ENCODE measurements around the gene ITIH1. TPM values are rescaled to one million over a fixed set of nuclear protein-coding genes. Genes with fewer than 3 reads are reported as not detected.

The ITIH1 gene, protein sequence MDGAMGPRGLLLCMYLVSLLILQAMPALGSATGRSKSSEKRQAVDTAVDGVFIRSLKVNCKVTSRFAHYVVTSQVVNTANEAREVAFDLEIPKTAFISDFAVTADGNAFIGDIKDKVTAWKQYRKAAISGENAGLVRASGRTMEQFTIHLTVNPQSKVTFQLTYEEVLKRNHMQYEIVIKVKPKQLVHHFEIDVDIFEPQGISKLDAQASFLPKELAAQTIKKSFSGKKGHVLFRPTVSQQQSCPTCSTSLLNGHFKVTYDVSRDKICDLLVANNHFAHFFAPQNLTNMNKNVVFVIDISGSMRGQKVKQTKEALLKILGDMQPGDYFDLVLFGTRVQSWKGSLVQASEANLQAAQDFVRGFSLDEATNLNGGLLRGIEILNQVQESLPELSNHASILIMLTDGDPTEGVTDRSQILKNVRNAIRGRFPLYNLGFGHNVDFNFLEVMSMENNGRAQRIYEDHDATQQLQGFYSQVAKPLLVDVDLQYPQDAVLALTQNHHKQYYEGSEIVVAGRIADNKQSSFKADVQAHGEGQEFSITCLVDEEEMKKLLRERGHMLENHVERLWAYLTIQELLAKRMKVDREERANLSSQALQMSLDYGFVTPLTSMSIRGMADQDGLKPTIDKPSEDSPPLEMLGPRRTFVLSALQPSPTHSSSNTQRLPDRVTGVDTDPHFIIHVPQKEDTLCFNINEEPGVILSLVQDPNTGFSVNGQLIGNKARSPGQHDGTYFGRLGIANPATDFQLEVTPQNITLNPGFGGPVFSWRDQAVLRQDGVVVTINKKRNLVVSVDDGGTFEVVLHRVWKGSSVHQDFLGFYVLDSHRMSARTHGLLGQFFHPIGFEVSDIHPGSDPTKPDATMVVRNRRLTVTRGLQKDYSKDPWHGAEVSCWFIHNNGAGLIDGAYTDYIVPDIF
- 0.14 and 0.18 TPM in 2 replicates for total RNA-seq

DNA sequence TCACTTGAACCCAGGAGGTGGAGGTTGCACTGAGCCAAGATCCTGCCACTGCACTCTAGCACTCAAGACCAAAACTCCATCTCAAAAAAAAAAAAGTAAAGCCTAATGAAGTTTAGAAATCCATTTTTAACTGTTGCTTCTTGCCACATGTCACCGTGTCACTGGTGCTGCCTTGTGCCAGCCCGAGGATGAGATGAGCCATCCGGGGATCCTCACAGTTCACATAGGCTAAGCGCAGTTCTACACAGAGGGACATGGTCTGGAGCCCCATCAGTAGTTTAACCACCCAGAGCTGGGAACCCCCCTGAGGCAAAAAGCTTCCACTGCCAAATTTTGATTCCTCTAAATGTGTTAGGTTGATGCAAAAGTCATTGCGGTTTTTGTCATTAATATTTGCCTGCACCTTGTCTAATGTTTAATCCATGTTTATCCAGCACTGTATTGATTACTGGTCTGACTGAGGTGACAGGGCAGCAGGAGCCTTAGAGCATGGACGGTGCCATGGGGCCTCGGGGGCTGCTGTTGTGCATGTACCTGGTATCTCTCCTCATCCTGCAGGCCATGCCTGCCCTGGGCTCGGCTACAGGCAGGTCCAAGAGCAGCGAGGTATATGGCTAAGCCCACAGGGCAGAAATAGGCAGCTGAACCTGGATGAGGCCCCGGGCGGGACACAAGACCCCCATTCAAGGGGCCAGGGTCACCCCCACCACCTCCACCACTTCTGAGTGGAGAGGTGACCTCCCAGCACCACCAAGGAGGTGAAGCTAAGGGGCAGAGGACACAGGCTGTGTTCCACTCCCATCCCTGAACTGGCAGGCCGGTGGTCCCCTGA lies at the start of gene ITIH1:
TSS of gene ITIH1 (plus strand) at position 473 of the 832 bp plus-strand sequence. CDS start at position 490, 17 bp downstream.

DNA sequence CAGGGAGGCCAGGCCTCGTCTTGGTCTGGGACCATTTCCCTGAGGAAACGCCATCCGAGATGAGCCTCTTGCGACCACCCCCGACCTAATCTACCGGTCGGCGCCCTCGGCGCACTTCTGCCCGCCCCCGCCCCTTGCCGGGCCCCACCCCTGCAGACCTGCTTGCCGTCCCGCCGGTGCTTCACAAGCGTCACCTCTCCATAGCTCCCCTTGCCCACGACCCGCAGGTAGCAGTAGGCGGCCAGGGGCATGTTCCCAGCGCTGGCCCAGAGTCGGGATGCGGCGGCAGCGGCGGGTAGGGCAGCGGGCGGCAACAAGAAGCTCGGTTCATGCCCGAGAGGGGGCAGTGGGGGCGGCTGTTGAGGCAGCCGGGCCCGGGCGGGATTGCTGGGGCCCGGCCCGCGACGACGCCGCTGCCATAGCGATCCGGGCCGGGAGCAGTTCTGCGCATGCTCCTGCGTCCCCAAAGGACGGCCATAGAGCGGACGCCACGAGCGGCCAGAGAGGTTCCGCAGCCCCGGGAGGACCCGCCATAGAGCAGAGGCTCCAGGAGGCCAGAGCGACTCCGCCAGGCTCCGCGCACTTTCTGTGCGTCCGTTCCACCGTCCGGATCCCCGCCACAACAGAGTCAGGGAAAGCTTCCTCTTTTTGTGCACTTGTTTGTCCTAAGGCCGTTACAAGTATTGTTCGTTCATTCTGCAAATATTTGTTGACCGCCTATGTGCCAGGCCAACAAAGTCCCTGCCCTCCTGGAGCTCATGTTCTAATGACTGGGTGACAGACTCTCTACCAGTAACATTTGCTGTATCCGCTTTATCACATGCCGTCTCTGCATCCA lies 6.7 kb upstream of the ITIH1 start, which contains the start of gene NEK4:
TSS of gene NEK4 (minus strand) at position 445 of the 838 bp plus-strand sequence. CDS start at position 251, 194 bp downstream.

DNA sequence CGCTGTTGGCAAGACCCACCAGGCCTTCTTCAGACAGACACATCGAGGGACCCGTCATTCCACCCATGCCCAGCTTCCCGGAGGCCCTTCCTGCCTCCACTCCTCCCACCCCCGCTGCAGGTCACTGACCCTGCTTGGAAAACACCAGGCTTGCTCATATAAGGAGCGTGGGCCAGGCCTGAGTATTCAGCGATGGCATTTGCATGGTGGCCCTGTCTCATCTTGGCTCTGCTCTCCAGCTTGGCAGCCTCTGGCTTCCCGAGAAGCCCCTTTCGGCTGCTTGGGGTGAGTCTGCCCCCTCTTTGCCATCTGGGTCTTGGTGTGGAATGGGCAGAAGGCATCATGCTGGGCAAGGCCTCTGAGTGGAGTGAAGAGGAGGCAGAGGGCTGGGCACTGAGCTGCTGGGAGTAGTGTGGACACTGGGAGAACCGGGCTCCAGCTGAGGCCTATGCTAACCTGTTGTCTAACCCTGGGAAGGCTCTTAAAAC lies 17.3 kb downstream of the ITIH1 start, which contains the start of gene ITIH3:
TSS of gene ITIH3 (plus strand) at position 185 of the 488 bp plus-strand sequence. CDS start at position 193, 8 bp downstream.

DNA sequence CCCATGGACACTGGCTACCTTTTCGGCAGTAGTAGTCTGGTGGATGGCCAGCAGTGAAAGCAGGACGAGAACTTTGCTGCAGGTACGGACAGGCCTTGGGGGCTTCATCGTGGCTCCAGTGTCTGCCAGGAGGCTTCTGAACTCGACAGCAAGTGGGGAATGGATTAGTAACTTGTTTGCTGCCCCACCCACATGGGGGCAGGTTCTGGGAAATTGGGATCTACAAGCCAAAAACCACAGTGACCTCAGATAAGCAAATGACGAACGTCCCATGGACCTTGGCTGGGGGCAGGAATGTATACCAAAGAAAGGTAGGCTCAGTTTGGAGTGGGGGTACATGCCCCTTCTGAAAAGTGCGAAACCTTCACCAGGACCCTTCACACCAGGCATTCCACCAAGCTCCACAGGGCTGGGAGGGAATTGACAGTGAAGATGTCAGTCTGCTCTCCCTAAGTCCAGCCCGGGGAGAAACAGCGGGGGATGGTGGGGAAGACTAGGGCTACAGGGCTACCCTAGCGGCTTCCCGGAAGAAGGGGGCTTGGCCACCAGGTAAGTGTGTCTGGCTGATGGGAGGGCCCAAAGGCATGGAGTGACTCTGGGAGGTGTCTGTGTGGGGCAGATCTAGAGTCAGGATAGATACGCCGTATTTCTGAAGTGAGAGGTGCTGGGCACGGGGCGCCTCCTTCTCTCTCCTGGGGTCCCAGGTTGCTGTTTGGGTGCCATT lies 53.3 kb downstream of the ITIH1 start, which contains the start of gene ITIH4:
TSS of gene ITIH4 (minus strand) at position 138 of the 724 bp plus-strand sequence. CDS start at position 108, 30 bp downstream.

DNA sequence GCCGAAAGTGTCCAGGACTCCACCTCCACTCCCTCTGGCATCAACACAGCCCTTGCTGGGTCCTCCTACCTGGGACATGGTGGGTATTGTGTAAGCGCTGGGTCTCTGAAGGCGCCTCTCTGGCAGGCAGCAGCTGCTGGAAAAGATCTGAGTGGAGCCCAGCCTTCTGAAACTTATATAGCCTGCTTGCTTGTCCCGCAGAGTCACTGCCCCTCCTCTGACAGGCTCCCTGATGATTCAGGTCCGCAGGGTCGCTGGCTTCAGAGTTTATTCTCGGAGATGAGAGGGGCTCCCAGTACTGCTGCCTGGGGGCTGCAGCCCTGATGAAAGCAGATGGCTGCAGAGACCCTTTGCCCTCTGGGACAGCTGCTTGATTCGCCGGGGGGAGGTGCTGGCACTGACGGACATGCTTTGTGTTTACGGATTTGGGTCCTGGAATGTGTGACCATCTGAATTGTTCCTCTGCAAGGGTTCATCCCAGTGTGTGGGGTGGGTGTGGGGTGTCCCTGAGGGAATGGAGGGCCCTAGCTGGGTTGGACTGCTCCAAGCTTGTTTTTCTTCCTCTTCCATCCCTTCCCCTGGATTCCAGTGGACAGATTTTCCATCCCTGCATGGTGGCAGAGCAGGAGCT lies 57.6 kb downstream of the ITIH1 start, which contains the start of gene MUSTN1:
TSS of gene MUSTN1 (minus strand) at position 149 of the 631 bp plus-strand sequence. CDS start at position 78, 71 bp downstream.

Other genes starting within 250 kb of the ITIH1 start
- 25.6 and 30.9 TPM in 2 replicates for gene NT5DC2, start 243.7 kb upstream of the ITIH1 start, total RNA-seq
- 5.4 and 11.8 TPM in 2 replicates for gene UQCC5, start 241.0 kb upstream of the ITIH1 start, total RNA-seq
- gene PBRM1, start 91.7 kb upstream of the ITIH1 start, total RNA-seq: 45.1 and 56.7 TPM in 2 replicates
- gene GNL3, start 91.6 kb upstream of the ITIH1 start, total RNA-seq: 95.0 and 122 TPM in 2 replicates
- gene GLT8D1, start 71.8 kb upstream of the ITIH1 start, total RNA-seq: 104 and 141 TPM in 2 replicates
- gene SPCS1, start 71.5 kb upstream of the ITIH1 start, total RNA-seq: 43.4 and 58.2 TPM in 2 replicates
- gene NEK4, start 6.7 kb upstream of the ITIH1 start, total RNA-seq: 24.3 and 27.8 TPM in 2 replicates
- 0.09 and 0.28 TPM in 2 replicates for gene ITIH3, start 17.2 kb downstream of the ITIH1 start, total RNA-seq
- gene ITIH4, start 53.1 kb downstream of the ITIH1 start, total RNA-seq: 1.2 and 1.6 TPM in 2 replicates
- gene MUSTN1, start 57.4 kb downstream of the ITIH1 start, total RNA-seq: not detected in 2 replicates
- 10.0 and 12.4 TPM in 2 replicates for gene STIMATE, start 119.9 kb downstream of the ITIH1 start, total RNA-seq